A673 (cell line): ENCODE measurements around the gene YKT6. TPM values are rescaled to one million over a fixed set of nuclear protein-coding genes. Genes with fewer than 3 reads are reported as not detected.

Experiments used
- BruUV-seq: library from RNA; stranded (reverse); fragments of 400-500 nt; replicated peaks from 2 replicates; lab custom pipeline; 2021; lab: Mats Ljungman, UMichigan
- CTCF ChIA-PET: fragments of 300-600 bp; sonication (Branson Sonifier 250); formaldehyde crosslinking; loops from one replicate; lab custom pipeline; 2022; ENCODE audit warnings: antibody characterized with exemption; lab: Charles Lee
- POLR2A ChIA-PET: fragments of 300-600 bp; sonication (Branson Sonifier 250); formaldehyde crosslinking; loops from one replicate; lab custom pipeline; 2022; ENCODE audit warnings: antibody characterized with exemption; ENCODE audit not compliant: low non-redundant PET; lab: Charles Lee
- DNase-seq: peaks from one replicate; pipeline ENCODE4 v3.0.0-alpha.2; 2015; ENCODE audit warnings: low spot score
- H3K27ac ChIP-seq: fragments of 200-600 bp; sonication (generic); 2 replicates; pipeline ENCODE4 v1.5.1; 2016; ENCODE audit warnings: mixed run types, low read depth, mild to moderate bottlenecking, mixed read lengths, antibody characterized with exemption, low read length; ENCODE audit not compliant: poor library complexity, severe bottlenecking
- H3K27me3 ChIP-seq: fragments of 200-600 bp; sonication (generic); replicated peaks from 2 replicates; pipeline ENCODE4 v1.6.1; 2017; ENCODE audit warnings: mixed run types, low read depth, mild to moderate bottlenecking, mixed read lengths, antibody characterized with exemption, low read length; ENCODE audit not compliant: insufficient read depth, poor library complexity
- H3K36me3 ChIP-seq: fragments of 200-600 bp; sonication (generic); 2 replicates; pipeline ENCODE4 v1.6.1; 2016; ENCODE audit warnings: mixed run types, mild to moderate bottlenecking, mixed read lengths, antibody characterized with exemption, low read length; ENCODE audit not compliant: insufficient read depth, poor library complexity, severe bottlenecking
- H3K4me1 ChIP-seq: fragments of 200-600 bp; sonication (generic); 2 replicates; pipeline ENCODE4 v1.6.1; 2017; ENCODE audit warnings: mixed run types, mild to moderate bottlenecking, mixed read lengths, antibody characterized with exemption, low read length; ENCODE audit not compliant: insufficient read depth, poor library complexity, severe bottlenecking
- H3K4me3 ChIP-seq: fragments of 200-600 bp; sonication (generic); 2 replicates; pipeline ENCODE4 v1.5.1; 2016; ENCODE audit warnings: low read depth, mixed run types, mild to moderate bottlenecking, mixed read lengths, low read length; ENCODE audit not compliant: poor library complexity, severe bottlenecking
- H3K9me3 ChIP-seq: fragments of 200-600 bp; sonication (generic); 2 replicates; pipeline ENCODE4 v1.6.1; 2016; ENCODE audit warnings: mixed run types, low read depth, mild to moderate bottlenecking, mixed read lengths, antibody characterized with exemption, low read length; ENCODE audit not compliant: poor library complexity, severe bottlenecking
- CTCF ChIP-seq: fragments of 300-800, 200-600 bp; sonication (generic); conservative IDR thresholded peaks from 2 replicates; pipeline ENCODE4 v1.5.1; 2017; ENCODE audit warnings: low read depth, mild to moderate bottlenecking, antibody characterized with exemption, low read length, moderate library complexity, mixed read lengths
- EZH2 ChIP-seq: fragments of 200-600 bp; sonication (generic); IDR thresholded peaks from 2 replicates; pipeline ENCODE4 v1.6.1; 2017; ENCODE audit warnings: borderline replicate concordance, low read depth, mild to moderate bottlenecking, mixed read lengths, antibody characterized with exemption, low read length; ENCODE audit not compliant: poor library complexity, severe bottlenecking
- intact Hi-C: fragments of 100-400 bp; cut with micrococcal nuclease; formaldehyde crosslinking; loops from one replicate; pipeline ENCODE4 v1.10.0; 2022; ENCODE audit not compliant: unreplicated experiment
- total RNA-seq: library from RNA; stranded (reverse); gene quantifications from 2 replicates; pipeline ENCODE4 v1.2.3, GENCODE V29; 2021

The YKT6 gene
- total RNA-seq, 1 experiment from 2014 or later: 140 TPM

DNA sequence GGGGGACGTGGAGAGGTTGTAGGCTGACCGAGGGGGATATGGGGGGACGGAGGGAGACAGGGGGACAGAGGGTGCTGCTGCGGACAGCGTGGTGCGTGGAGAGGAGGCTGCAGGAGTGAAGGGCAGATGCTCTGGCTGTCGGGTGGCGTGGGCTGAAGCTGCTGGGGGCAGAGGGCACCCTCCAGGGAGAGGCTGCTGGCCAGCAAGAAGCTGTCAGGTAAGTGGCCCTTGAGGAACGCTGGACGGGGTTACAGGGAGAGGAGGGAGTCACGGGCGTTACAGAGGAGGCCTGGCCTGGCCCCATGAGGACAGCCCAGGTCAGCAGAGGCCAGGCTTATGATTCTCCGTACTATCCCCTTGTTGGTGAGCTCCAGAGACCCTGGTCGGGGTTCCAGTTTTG, 27.1 kb downstream of the YKT6 start:
- no peak overlapping the region for H3K4me3 ChIP-seq
- H3K27ac ChIP-seq: no peak overlapping the region
- DNase-seq: no peak
- H3K27me3 ChIP-seq: no peaks in the 10 kb centered on the region
- ChIA-PET POLR2A (no interaction called here), CTCF (no interaction called here)
- TF ChIP-seq CTCF (no peak), EZH2 (no peak)
- intact Hi-C loops: no loop called here
- H3K36me3 ChIP-seq: no peaks in the 10 kb centered on the region
- BruUV-seq: no TSS peak
- no peaks in the 10 kb centered on the region for H3K9me3 ChIP-seq
- H3K4me1 ChIP-seq: peaks cover 5% of the 10 kb centered on the region

DNA sequence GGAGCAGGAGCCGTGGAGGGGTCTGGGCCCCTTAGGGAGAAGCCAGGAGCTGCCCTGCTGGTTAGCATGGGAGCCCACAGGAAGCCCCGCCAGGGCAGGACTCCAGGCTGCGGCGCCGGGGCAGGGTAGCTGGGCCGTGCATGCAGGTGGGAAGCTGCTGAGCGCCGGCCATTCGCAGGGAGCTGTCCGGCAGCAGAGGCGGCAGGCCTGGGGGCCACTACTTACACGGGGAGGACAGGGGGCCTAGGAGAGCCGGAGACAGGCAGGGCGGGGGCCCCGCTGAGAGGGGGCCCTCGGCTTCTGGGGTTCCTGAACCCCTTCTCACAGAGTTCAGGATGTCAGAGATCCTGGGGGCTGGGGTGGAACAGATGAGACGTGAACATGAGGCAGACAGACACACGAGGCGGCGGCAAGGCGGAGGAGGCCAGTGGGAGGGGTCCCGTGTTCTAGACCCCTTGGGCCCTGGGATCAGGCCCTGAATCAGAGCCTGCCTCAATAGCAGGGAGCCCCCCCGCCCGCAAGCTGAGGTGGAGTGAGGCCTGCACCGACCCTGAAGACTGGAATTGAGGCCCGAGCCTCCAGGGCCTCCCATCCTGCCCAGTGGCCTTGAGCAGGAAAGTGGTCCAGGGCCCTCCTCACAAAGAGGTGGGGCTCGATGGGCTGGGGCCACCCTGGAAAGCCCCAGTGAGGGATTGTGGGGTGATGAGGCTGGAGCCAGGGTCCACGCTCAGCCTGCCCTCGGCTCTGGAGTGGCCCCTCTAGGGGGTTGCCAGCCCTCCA, 28.0 kb downstream of the YKT6 start:
- Histone ChIP-seq H3K36me3 (no peaks in the 10 kb centered on the region), H3K4me1 (peaks cover 1% of the 10 kb centered on the region), H3K27ac (no peak overlapping the region), H3K9me3 (no peaks in the 10 kb centered on the region), H3K4me3 (no peak overlapping the region), H3K27me3 (no peaks in the 10 kb centered on the region)
- POLR2A ChIA-PET: no interaction called here
- intact Hi-C loops: no loop called here
- no TSS peak for BruUV-seq
- CTCF ChIA-PET: no interaction called here
- DNase-seq: no peak
- TF ChIP-seq EZH2 (no peak), CTCF (no peak)

DNA sequence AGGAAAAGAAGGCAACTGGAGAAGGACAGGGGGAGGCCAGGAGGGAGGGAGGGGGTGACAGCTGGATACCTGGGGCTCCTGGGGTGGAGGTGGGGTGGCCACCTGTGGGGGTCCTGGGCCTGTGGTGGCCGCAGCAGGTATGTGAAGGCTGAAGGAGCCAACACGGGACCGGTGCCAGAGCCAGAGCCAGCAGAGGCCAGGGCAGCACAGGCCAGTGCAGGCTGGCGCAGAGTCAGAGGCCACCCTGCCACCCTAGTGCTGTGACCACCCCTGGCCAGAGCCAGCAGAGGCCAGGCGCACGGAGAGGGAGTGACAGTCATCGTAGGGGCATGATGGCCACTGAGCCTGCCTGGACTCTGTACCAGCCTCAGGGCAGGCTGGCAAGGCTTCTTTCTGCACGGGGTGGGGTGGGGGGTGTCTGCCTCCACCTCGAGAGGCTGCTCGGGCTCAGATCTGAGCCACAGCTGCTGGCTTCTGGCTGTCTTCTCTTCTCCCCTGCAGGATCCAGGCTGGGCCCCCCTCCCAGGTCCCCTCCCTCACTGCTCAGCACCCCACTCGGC, 28.8 kb downstream of the YKT6 start:
- CTCF ChIA-PET: no interaction called here

More for the DNA sequence above, 28.8 kb downstream of the YKT6 start:
- Histone ChIP-seq H3K9me3 (no peaks in the 10 kb centered on the region), H3K36me3 (no peaks in the 10 kb centered on the region), H3K27me3 (no peaks in the 10 kb centered on the region), H3K27ac (no peak overlapping the region), H3K4me1 (no peaks in the 10 kb centered on the region), H3K4me3 (no peak overlapping the region)
- TF ChIP-seq EZH2: no peak
- TF ChIP-seq CTCF: no peak
- intact Hi-C loops: no loop called here
- BruUV-seq: no TSS peak
- DNase-seq: no peak
- POLR2A ChIA-PET: no interaction called here
